SK-N-SH treated with all-trans-retinoic acid at 6 μM for 48 hours (cell line): ENCODE data around the gene ZNF562.

Source experiments
- ATAC-seq: fragments of 200-7000 bp; cut with Tn5 transposase; 3 replicates; pipeline ENCODE4 v1.9.1; 2020; ENCODE audit warnings: mild to moderate bottlenecking, moderate library complexity
- ARNTL ChIP-seq: fragments of 450-650 bp; formaldehyde crosslinking; IDR thresholded peaks from 2 replicates; pipeline ENCODE4 v1.5.0; 2020; ENCODE audit warnings: low read depth, mild to moderate bottlenecking, moderate library complexity, borderline replicate concordance
- BACH2 ChIP-seq: fragments of 250-450 bp; sonication (Bioruptor Pico); IDR thresholded peaks from 2 replicates; pipeline ENCODE4 v1.9.0; 2021; ENCODE audit warnings: mild to moderate bottlenecking, borderline replicate concordance
- CREB5 ChIP-seq: fragments of 250-450 bp; sonication (Bioruptor Pico); IDR thresholded peaks from 2 replicates; pipeline ENCODE4 v1.5.1; 2020; ENCODE audit warnings: low read depth, mild to moderate bottlenecking, moderate library complexity
- CSDC2 ChIP-seq: fragments of 250-450 bp; sonication (Bioruptor Pico); IDR thresholded peaks from 2 replicates; pipeline ENCODE4 v1.5.0; 2020; ENCODE audit warnings: mild to moderate bottlenecking, moderate library complexity
- CSRNP3 ChIP-seq: fragments of 250-450 bp; sonication (Bioruptor Pico); IDR thresholded peaks from 2 replicates; pipeline ENCODE4 v1.5.1; 2021; ENCODE audit warnings: mild to moderate bottlenecking, moderate library complexity
- ESRRG ChIP-seq: fragments of 250-450 bp; sonication (Bioruptor Pico); IDR thresholded peaks from 2 replicates; pipeline ENCODE4 v1.6.1; 2021; ENCODE audit warnings: mild to moderate bottlenecking
- ISL1 ChIP-seq: fragments of 250-450 bp; sonication (Bioruptor Pico); IDR thresholded peaks from 2 replicates; pipeline ENCODE4 v2.1.2; 2022; ENCODE audit warnings: mild to moderate bottlenecking, moderate library complexity
- OSR1 ChIP-seq: fragments of 250-450 bp; sonication (Bioruptor Pico); IDR thresholded peaks from 2 replicates; pipeline ENCODE4 v1.8.0; 2022; ENCODE audit warnings: moderate library complexity, mild to moderate bottlenecking, inconsistent platforms
- PATZ1 ChIP-seq: fragments of 250-450 bp; sonication (Bioruptor Pico); IDR thresholded peaks from 2 replicates; pipeline ENCODE4 v1.8.0; 2020; ENCODE audit warnings: mild to moderate bottlenecking, moderate library complexity, borderline replicate concordance
- POU6F1 ChIP-seq: fragments of 250-450 bp; sonication (Bioruptor Pico); IDR thresholded peaks from 2 replicates; pipeline ENCODE4 v1.8.0; 2021; ENCODE audit warnings: low read depth, mild to moderate bottlenecking, moderate library complexity, borderline replicate concordance
- PPARA ChIP-seq: fragments of 250-450 bp; sonication (Bioruptor Pico); IDR thresholded peaks from 2 replicates; pipeline ENCODE4 v1.5.0; 2020; ENCODE audit warnings: mild to moderate bottlenecking, borderline replicate concordance
- RARB ChIP-seq: fragments of 250-450 bp; sonication (Bioruptor Pico); IDR thresholded peaks from 2 replicates; pipeline ENCODE4 v1.8.0; 2021; ENCODE audit warnings: mild to moderate bottlenecking, moderate library complexity
- TCF4 ChIP-seq: fragments of 250-450 bp; sonication (Bioruptor Pico); IDR thresholded peaks from 2 replicates; pipeline ENCODE4 v1.8.0; 2021; ENCODE audit warnings: mild to moderate bottlenecking, moderate library complexity, borderline replicate concordance
- TOX ChIP-seq: fragments of 250-450 bp; sonication (Bioruptor Pico); IDR thresholded peaks from 2 replicates; pipeline ENCODE4 v1.8.0; 2021; ENCODE audit warnings: mild to moderate bottlenecking, moderate library complexity, borderline replicate concordance
- TSHZ2 ChIP-seq: fragments of 250-450 bp; sonication (Bioruptor Pico); IDR thresholded peaks from 2 replicates; pipeline ENCODE4 v1.5.0; 2020; ENCODE audit warnings: mild to moderate bottlenecking, moderate library complexity
- ZC3H10 ChIP-seq: fragments of 250-450 bp; sonication (Bioruptor Pico); IDR thresholded peaks from 2 replicates; pipeline ENCODE4 v1.5.1; 2021; ENCODE audit warnings: mild to moderate bottlenecking, moderate library complexity
- ZFP3 ChIP-seq: fragments of 250-450 bp; sonication (Bioruptor Pico); IDR thresholded peaks from 2 replicates; pipeline ENCODE4 v1.5.0; 2020; ENCODE audit warnings: mild to moderate bottlenecking, moderate library complexity
- ZFP30 ChIP-seq: fragments of 450-650 bp; formaldehyde crosslinking; IDR thresholded peaks from 2 replicates; pipeline ENCODE4 v1.5.0; 2022; ENCODE audit warnings: mild to moderate bottlenecking, moderate library complexity
- ZNF565 ChIP-seq: fragments of 450-650 bp; formaldehyde crosslinking; conservative IDR thresholded peaks from 2 replicates; pipeline ENCODE4 v1.5.0; 2020; ENCODE audit warnings: low read depth, mild to moderate bottlenecking, moderate library complexity
- ZNF70 ChIP-seq: fragments of 450-650 bp; formaldehyde crosslinking; IDR thresholded peaks from 2 replicates; pipeline ENCODE4 v1.5.0; 2020; ENCODE audit warnings: mild to moderate bottlenecking, moderate library complexity
- ZNF8 ChIP-seq: fragments of 450-650 bp; formaldehyde crosslinking; IDR thresholded peaks from 2 replicates; pipeline ENCODE4 v1.5.0; 2020; ENCODE audit warnings: mild to moderate bottlenecking, moderate library complexity

The ZNF562 gene

GRCh38 chr19:9720541-9720940, 45.6 kb upstream of the ZNF562 start (continued):
- no peak for TF ChIP-seq CSRNP3 (CRISPR knock-in tag)

GRCh38 chr19:9711815-9712214, 36.9 kb upstream of the ZNF562 start:
- no peak for ATAC-seq
- no peak for TF ChIP-seq PPARA (CRISPR knock-in tag)
- TF ChIP-seq ZFP3 (CRISPR knock-in tag) = no peak
- no peak for TF ChIP-seq TOX (CRISPR knock-in tag)
- no peak for TF ChIP-seq ZC3H10 (CRISPR knock-in tag)
- TF ChIP-seq ESRRG (CRISPR knock-in tag) = no peak
- no peak for TF ChIP-seq RARB (CRISPR knock-in tag)
- no peak for TF ChIP-seq PATZ1 (CRISPR knock-in tag)

- no peak for TF ChIP-seq TSHZ2 (CRISPR knock-in tag)
- TF ChIP-seq POU6F1 (CRISPR knock-in tag) = no peak
- TF ChIP-seq TOX (CRISPR knock-in tag) = no peak
- no peak for TF ChIP-seq BACH2 (CRISPR knock-in tag)
- no peak for TF ChIP-seq ESRRG (CRISPR knock-in tag)
- TF ChIP-seq CREB5 (CRISPR knock-in tag) = no peak
- no peak for TF ChIP-seq TCF4 (CRISPR knock-in tag)
- TF ChIP-seq ZC3H10 (CRISPR knock-in tag) = no peak
- no peak for TF ChIP-seq ARNTL (CRISPR knock-in tag)
- TF ChIP-seq ZFP30 (CRISPR knock-in tag) = no peak
- no peak for TF ChIP-seq PPARA (CRISPR knock-in tag)
- TF ChIP-seq ISL1 (CRISPR knock-in tag) = no peak
- no peak for TF ChIP-seq RARB (CRISPR knock-in tag)
- TF ChIP-seq ZNF70 = no peak
- TF ChIP-seq ZNF565 (CRISPR knock-in tag) = no peak
- no peak for TF ChIP-seq OSR1 (CRISPR knock-in tag)
- no peak for TF ChIP-seq CSDC2 (CRISPR knock-in tag)
- TF ChIP-seq CSRNP3 (CRISPR knock-in tag) = no peak
- no peak for TF ChIP-seq ZNF8
- ATAC-seq = no peak
Measured at GRCh38 chr19:9709305-9709704, 34.4 kb upstream of the ZNF562 start.
